GM19099 (cell line): Measurements from ENCODE around the gene PCDHB7.
"Not testable (repeated sequence)": the region's sequence is repeated elsewhere in the genome, so short reads cannot be mapped to it uniquely, and the experiment has no call there.

Experiments used
- POLR2A ChIP-seq: IDR thresholded peaks from 3 replicates; pipeline ENCODE4 v1.6.1; 2011; ENCODE audit warnings: low read depth; ENCODE audit not compliant: insufficient read length; ENCODE audit errors: extremely low read depth

PCDHB7 gene

GRCh38 chr5:141192110-141192725, 19.8 kb downstream of the PCDHB7 start, which contains the start of gene PCDHB10:
Gene PCDHB10, plus strand, starts transcription at chr5:141192353. Its CDS starts 200 bp downstream, at chr5:141192553.
- no peak for TF ChIP-seq POLR2A

DNA sequence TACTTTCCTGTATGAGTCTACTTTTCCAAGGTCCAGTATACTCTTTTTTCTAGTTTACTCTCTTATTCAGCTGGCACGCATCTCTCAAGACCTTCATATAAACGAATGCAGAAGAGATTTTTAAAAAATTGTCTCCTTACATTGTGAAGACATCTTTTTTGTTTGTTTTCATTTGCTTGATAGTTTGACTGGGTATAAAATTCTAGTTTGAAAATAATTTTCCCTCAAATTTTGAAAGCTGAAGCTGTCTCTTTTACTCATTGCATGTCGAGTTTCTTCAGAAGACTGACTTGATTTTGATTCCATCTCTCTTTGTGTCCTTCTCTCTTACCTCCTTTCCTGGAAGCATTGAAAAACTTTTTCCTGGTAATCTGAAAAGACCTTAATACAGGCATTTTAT, 23.9 kb downstream of the PCDHB7 start:
- TF ChIP-seq POLR2A, result no peak

GRCh38 chr5:141199359-141200235, 27.2 kb downstream of the PCDHB7 start, which contains the start of gene PCDHB11:
Gene PCDHB11, plus strand, starts transcription at chr5:141199627. Its CDS starts 148 bp downstream, at chr5:141199775.
- TF ChIP-seq POLR2A, result no peak

DNA sequence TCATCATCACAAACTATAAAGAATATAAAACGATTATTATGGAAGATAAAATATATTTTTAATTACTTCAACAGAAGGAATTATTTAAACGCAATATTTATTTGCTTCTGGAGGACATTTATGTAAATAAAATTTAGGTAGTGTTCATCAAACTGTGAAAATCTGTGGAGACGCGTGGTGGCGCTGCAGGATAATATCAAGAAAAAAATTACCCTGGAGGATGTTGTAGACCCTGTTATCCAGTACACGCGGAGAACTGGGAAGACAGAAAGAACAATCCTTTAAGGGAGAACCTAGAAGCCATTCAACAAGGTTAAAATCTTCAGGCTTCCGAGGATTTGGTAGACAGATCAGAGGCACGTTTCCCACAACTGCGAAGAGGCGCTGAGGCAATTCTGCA, 36.0 kb downstream of the PCDHB7 start, which contains the start of gene PCDHB12:
TSS of gene PCDHB12 (plus strand) at position 242 of the 400 bp plus-strand sequence. CDS start 189 bp downstream, outside the sequence.
- TF ChIP-seq POLR2A, result no peak

DNA sequence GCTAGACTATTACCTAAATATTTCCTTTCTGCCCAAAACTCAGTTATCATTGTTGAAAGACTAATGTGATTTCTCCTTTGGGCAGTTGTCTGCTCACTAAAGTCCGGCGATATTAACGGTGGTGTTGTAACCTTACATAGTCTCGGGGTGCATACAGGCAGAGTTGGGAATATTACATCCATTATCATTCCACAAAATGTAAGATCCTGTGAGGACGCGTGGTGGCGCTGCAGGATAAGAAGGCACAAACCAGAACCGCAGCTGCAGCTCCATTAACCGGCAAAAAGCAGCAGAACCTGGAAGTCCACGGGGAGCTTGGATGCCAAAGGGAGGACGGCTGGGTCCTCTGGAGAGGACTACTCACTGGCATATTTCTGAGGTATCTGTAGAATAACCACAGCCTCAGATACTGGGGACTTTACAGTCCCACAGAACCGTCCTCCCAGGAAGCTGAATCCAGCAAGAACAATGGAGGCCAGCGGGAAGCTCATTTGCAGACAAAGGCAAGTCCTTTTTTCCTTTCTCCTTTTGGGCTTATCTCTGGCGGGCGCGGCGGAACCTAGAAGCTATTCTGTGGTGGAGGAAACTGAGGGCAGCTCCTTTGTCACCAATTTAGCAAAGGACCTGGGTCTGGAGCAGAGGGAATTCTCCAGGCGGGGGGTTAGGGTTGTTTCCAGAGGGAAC, 41.4 kb downstream of the PCDHB7 start, which contains the start of gene PCDHB13:
TSS of gene PCDHB13 (plus strand) at position 264 of the 684 bp plus-strand sequence. CDS start at position 469, 205 bp downstream.
- not testable (repeated sequence) for TF ChIP-seq POLR2A

- no peak for TF ChIP-seq POLR2A
Observed at GRCh38 chr5:141223112-141223783, 50.8 kb downstream of the PCDHB7 start, which contains the start of gene PCDHB14. Gene PCDHB14, plus strand, starts transcription at chr5:141223343. Its CDS starts 163 bp downstream, at chr5:141223506.
